Activated CD4-positive, alpha-beta T cell treated with anti-CD3 and anti-CD28 coated beads for 48 hours (primary cell): ENCODE measurements around the gene CDC14C.

Experiments used
- DNase-seq: peaks from one replicate; pipeline ENCODE4 v3.0.0-alpha.2; 2020

Gene CDC14C

DNA sequence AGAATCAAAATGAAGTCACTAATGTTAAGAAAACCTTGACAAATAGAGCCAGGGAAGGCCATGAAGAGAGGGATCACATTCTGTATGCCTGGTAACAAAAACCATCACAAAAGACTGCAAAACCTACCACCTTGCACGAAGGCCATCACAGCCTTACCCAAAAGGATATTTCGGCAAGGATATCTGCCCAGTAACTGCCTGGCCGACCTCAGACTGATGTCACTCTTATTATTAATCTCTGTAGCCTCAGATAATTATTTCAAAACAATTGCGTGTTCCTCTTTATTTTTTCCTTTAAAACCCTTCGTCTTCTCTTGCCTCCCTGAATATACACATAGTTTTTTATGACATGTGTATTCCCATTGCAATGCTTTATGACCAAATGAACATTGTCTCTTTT, 52.5 kb downstream of the CDC14C start:
- DNase-seq = no peak
